ENCODE results near the gene GUSB. TPM values are rescaled to one million over a fixed set of nuclear protein-coding genes. Genes with fewer than 3 reads are reported as not detected.

Gene GUSB
- total RNA-seq, 3 donors from 2014 or later, result 27.7 to 35.2 (median 33.8) TPM

DNA sequence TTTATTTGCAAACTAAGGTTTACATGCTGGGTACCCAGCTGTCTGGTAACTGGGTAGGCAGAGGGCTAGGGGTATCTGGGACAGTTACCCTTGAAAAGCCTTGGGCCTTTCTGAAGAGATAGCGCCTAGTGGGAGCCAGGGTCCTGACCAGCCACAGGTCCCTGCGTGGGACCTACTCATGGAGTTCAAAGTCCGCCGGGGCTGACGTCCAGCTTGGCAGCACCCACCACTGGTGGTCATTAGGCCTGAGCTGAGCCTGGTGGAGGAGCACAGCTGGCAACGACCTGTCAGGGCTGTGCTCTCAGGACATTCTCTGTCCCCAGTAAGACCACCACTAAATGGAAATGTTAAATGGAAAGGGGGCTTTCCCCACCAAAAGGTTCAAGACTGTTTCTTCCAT is 20.0 kb downstream of the GUSB start:
- no peaks in the 10 kb centered on the region for H3K36me3 ChIP-seq
- no peak for TF ChIP-seq POLR2A (IDR thresholded peaks at IDR 0.05)
- TF ChIP-seq, protein P1, sequence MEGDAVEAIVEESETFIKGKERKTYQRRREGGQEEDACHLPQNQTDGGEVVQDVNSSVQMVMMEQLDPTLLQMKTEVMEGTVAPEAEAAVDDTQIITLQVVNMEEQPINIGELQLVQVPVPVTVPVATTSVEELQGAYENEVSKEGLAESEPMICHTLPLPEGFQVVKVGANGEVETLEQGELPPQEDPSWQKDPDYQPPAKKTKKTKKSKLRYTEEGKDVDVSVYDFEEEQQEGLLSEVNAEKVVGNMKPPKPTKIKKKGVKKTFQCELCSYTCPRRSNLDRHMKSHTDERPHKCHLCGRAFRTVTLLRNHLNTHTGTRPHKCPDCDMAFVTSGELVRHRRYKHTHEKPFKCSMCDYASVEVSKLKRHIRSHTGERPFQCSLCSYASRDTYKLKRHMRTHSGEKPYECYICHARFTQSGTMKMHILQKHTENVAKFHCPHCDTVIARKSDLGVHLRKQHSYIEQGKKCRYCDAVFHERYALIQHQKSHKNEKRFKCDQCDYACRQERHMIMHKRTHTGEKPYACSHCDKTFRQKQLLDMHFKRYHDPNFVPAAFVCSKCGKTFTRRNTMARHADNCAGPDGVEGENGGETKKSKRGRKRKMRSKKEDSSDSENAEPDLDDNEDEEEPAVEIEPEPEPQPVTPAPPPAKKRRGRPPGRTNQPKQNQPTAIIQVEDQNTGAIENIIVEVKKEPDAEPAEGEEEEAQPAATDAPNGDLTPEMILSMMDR (IDR thresholded peaks at IDR 0.05), result no peak
- TF ChIP-seq POLR2AphosphoS5 (IDR thresholded peaks at IDR 0.05), result no peak
- DNase-seq (ENCODE audit: low spot score in 2 of 2), result no peak

DNA sequence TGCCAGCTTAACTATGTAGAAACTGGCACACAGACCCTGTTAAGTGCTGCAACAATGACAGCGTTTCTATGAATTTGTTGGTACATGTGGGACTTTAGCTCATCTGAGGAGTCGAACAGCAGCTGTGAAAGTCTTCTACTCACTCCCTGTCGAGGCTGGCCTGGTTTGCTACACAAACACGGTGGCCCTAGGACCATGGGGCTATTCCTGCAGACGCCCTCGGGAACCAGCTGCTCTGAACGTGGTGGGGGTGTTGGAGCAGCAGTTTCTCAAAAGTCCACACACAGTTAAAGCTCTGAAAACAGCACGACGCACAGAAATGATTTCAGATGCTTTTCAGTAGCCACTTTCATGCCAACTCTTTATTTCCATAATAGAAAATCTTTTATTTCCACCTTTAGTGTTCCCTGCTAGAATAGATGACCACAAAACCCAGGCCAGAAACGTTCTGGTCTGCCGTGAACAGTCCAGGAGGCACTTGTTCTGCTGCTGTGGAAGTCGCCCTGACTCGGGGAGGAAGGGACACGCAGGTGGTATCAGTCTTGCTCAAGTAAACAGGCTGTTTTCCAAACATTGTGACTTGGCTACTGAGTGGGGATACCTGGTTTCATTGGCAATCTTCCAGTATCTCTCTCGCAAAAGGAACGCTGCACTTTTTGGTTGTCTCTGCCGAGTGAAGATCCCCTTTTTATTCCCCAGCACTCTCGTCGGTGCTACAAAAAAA is 21.5 kb downstream of the GUSB start:
- no peaks in the 10 kb centered on the region for H3K4me1 ChIP-seq
- TF ChIP-seq, protein P1 (IDR thresholded peaks at IDR 0.05), result no peak
- no peak for TF ChIP-seq POLR2AphosphoS5 (IDR thresholded peaks at IDR 0.05)
- no peak for TF ChIP-seq POLR2A (IDR thresholded peaks at IDR 0.05)
- H3K36me3 ChIP-seq, result no peaks in the 10 kb centered on the region
- H3K4me3 ChIP-seq, result no peak overlapping the region
- no peaks in the 10 kb centered on the region for H3K27me3 ChIP-seq
- H3K9me3 ChIP-seq, result no peaks in the 10 kb centered on the region
- no peak for DNase-seq (ENCODE audit: low spot score in 2 of 2)
- intact Hi-C loops (cut with DNase I; ENCODE audit: low total_unique reads), result no loop called here
- H3K27ac ChIP-seq, result no peak overlapping the region

More for the DNA sequence above, 20.0 kb downstream of the GUSB start:
- no peaks in the 10 kb centered on the region for H3K9me3 ChIP-seq
- H3K4me3 ChIP-seq, result no peak overlapping the region
- no peaks in the 10 kb centered on the region for H3K4me1 ChIP-seq
- no peak overlapping the region for H3K27ac ChIP-seq
- intact Hi-C loops (cut with DNase I; ENCODE audit: low total_unique reads), result no loop called here
- H3K27me3 ChIP-seq, result no peaks in the 10 kb centered on the region

DNA sequence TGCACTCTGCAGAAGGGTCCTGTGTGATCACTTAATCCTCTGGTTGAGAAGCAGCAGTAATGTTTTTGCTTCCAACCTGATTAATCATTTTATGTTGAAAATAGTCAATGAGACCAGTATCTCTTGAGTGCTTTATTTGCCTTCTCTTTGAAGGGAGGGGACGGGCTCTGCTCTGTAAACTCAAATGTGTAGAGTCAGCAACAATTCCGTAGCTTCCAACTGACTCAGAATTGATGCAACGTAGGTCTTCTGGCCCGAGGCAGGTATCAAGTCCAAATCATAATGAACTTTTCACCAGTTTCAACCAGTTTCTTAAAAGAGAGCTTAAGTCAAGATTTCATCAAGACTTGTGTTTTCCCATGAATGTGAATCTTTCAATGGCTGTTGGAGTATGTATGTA is 26.3 kb downstream of the GUSB start:
- intact Hi-C loops (cut with DNase I; ENCODE audit: low total_unique reads), result no loop called here
- Histone ChIP-seq H3K4me1 (no peaks in the 10 kb centered on the region), H3K27ac (peak overlapping the region in 1 of 2 donors; percentile 25), H3K36me3 (no peaks in the 10 kb centered on the region), H3K9me3 (no peaks in the 10 kb centered on the region), H3K27me3 (no peaks in the 10 kb centered on the region), H3K4me3 (no peak overlapping the region)
- TF ChIP-seq POLR2A (IDR thresholded peaks at IDR 0.05), result no peak
- TF ChIP-seq, protein P1 (IDR thresholded peaks at IDR 0.05), result no peak
- no peak for TF ChIP-seq POLR2AphosphoS5 (IDR thresholded peaks at IDR 0.05)
- no peak for DNase-seq (ENCODE audit: low spot score in 2 of 2)

DNA sequence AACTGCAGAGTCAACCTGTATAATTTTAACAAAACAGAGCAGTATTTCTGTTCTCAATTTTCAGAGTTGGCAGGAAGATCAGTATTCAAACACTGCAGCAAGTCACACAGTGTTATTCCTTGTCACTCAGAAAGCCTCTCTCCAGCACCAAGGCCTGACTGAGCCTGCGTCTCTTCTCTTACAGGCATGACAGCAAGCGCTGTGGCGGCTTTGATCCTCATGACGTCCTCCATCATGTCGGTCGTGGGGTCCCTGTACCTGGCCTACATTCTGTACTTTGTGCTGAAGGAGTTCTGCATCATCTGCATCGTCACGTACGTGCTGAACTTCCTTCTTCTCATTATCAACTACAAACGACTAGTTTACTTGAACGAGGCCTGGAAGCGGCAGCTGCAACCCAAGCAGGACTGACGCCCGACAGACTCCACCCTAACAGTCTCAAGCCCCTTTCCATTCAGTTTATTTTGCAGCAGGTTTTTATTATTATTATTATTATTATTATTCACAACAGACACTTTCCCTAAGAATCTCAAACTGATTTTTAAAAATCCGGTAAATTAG is 28.0 kb downstream of the GUSB start:
- DNase-seq (ENCODE audit: low spot score in 2 of 2), result no peak
- Histone ChIP-seq H3K4me3 (no peak overlapping the region), H3K27me3 (no peaks in the 10 kb centered on the region), H3K27ac (no peak overlapping the region), H3K36me3 (no peaks in the 10 kb centered on the region), H3K4me1 (no peaks in the 10 kb centered on the region), H3K9me3 (no peaks in the 10 kb centered on the region)
- TF ChIP-seq, protein P1 (IDR thresholded peaks at IDR 0.05), result no peak
- TF ChIP-seq POLR2AphosphoS5 (IDR thresholded peaks at IDR 0.05), result no peak
- no peak for TF ChIP-seq POLR2A (IDR thresholded peaks at IDR 0.05)
- intact Hi-C loops (cut with DNase I; ENCODE audit: low total_unique reads), result no loop called here

DNA sequence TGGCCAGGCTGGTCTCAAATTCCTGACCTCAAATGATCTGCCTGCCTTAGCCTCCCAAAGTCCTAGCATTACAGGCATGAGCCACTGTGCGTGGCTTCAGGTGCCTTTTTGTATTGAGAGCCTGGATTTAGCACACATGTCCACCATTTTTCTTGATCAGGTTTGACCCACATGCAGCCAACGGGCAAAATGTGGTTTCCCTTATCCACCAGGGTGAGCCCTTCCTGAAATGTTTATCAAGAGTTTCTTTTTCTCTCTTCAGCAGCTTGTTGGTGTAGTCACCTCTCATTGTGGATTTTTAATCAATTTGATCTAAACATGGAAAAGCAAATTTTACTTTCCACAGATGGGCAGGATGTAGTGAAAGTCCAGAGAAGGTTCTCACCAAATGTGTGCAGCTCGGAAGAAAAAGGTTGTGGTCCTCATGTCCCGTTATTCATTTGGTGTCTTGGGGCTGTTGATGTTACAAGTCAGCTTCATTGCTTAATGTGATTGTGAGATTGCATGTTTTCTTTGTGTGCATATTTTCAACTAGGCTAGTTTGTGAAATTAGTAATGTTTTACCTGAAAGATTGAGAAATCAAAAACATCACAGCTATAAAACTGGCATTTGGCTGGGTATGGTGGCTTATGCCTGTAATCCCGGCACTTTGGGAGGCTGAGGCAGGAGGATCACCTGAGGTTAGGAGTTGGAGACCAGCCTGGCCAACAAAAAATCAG is 28.9 kb downstream of the GUSB start:
- intact Hi-C loops (cut with DNase I; ENCODE audit: low total_unique reads), result no loop called here
- TF ChIP-seq, protein P1 (IDR thresholded peaks at IDR 0.05), result no peak
- TF ChIP-seq POLR2A (IDR thresholded peaks at IDR 0.05), result no peak

More for the DNA sequence above, 28.9 kb downstream of the GUSB start:
- H3K27me3 ChIP-seq, result no peaks in the 10 kb centered on the region
- no peaks in the 10 kb centered on the region for H3K9me3 ChIP-seq
- H3K36me3 ChIP-seq, result no peaks in the 10 kb centered on the region
- DNase-seq (ENCODE audit: low spot score in 2 of 2), result no peak
- H3K4me1 ChIP-seq, result no peaks in the 10 kb centered on the region
- no peak overlapping the region for H3K27ac ChIP-seq
- H3K4me3 ChIP-seq, result no peak overlapping the region
